ENCODE results near the gene HMCN1.

DNA sequence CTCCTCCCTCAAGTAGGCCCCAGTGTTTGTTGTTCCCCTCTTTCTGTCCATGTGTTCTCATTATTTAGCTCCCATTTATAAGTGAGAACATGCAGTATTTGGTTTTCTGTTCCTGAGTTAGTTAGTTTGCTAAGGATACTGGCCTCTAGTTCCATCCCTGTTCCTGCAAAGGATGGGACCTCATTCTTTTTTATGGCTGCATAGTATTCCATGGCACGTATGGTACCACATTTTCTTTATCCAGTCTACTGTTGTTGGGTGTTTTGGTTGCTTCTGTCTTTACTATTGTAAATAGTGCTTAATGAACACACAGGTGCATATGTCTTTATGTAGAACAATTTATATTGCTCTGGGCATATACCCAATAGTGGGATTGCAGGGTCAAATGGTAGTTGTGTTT is 408.0 kb downstream of the HMCN1 start:
- TF ChIP-seq, protein P1, sequence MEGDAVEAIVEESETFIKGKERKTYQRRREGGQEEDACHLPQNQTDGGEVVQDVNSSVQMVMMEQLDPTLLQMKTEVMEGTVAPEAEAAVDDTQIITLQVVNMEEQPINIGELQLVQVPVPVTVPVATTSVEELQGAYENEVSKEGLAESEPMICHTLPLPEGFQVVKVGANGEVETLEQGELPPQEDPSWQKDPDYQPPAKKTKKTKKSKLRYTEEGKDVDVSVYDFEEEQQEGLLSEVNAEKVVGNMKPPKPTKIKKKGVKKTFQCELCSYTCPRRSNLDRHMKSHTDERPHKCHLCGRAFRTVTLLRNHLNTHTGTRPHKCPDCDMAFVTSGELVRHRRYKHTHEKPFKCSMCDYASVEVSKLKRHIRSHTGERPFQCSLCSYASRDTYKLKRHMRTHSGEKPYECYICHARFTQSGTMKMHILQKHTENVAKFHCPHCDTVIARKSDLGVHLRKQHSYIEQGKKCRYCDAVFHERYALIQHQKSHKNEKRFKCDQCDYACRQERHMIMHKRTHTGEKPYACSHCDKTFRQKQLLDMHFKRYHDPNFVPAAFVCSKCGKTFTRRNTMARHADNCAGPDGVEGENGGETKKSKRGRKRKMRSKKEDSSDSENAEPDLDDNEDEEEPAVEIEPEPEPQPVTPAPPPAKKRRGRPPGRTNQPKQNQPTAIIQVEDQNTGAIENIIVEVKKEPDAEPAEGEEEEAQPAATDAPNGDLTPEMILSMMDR (conservative IDR thresholded peaks at IDR 0.05 in 1 of 2, IDR thresholded peaks at IDR 0.05 in 1 of 2; ENCODE audit: low read depth in 1 of 2, low read length in 2 of 2): no peak
- no peak for TF ChIP-seq EZH2 (IDR thresholded peaks at IDR 0.05; ENCODE audit: low read length, missing control alignments)
